ENCODE measurements around the gene KLHL29.

The KLHL29 gene

GRCh38 chr2:23459032-23459431 is 74.1 kb downstream of the KLHL29 start:
- TF ChIP-seq YY1 (IDR thresholded peaks at IDR 0.05; ENCODE audit: low read depth) (no peak), RAD21 (IDR thresholded peaks at IDR 0.05; ENCODE audit: low read depth) (no peak), NFIC (IDR thresholded peaks at IDR 0.05) (no peak), CEBPB (IDR thresholded peaks at IDR 0.05) (no peak), EP300 (IDR thresholded peaks at IDR 0.05; ENCODE audit: borderline replicate concordance) (no peak)

GRCh38 chr2:23460228-23460627 is 75.2 kb downstream of the KLHL29 start:
- no peak for TF ChIP-seq TAF1 (IDR thresholded peaks at IDR 0.05; ENCODE audit: low read depth)
- no peak for TF ChIP-seq EP300 (IDR thresholded peaks at IDR 0.05; ENCODE audit: borderline replicate concordance)
- TF ChIP-seq NFIC (IDR thresholded peaks at IDR 0.05) = no peak
- no peak for TF ChIP-seq EGR1 (IDR thresholded peaks at IDR 0.05)
- TF ChIP-seq TEAD4 (IDR thresholded peaks at IDR 0.05) = no peak
- TF ChIP-seq RAD21 (IDR thresholded peaks at IDR 0.05; ENCODE audit: low read depth) = peak; percentile 56

DNA sequence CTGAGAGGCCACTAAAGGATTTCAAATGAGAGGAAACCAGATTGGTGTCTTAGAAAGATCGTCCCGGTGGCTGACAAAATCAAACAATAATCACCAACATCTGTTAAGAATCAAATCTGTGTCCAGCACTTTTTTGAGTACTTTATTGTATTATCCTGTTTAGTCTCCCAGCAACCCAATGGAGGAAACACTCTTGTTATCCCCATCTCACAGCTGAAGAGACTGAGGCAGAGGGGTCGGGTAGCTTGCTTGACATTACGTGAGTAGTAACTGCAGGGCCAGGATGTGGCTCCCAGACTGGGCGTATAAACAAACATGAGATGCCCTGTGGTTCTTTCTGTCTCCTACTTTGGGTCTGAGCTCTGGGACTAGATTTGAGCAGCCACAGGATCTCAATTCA is 76.0 kb downstream of the KLHL29 start:
- TF ChIP-seq NFIC (IDR thresholded peaks at IDR 0.05) = no peak
- no peak for TF ChIP-seq REST (IDR thresholded peaks at IDR 0.05; ENCODE audit: low read depth)
- TF ChIP-seq EP300 (IDR thresholded peaks at IDR 0.05; ENCODE audit: borderline replicate concordance) = no peak
- no peak for TF ChIP-seq TAF1 (IDR thresholded peaks at IDR 0.05; ENCODE audit: low read depth)
- TF ChIP-seq CREB1 (IDR thresholded peaks at IDR 0.05; ENCODE audit: low read depth) = no peak
- TF ChIP-seq YY1 (IDR thresholded peaks at IDR 0.05; ENCODE audit: low read depth) = no peak
- no peak for TF ChIP-seq FOXM1 (IDR thresholded peaks at IDR 0.05; ENCODE audit: borderline replicate concordance, low read depth)
- TF ChIP-seq, protein P1, sequence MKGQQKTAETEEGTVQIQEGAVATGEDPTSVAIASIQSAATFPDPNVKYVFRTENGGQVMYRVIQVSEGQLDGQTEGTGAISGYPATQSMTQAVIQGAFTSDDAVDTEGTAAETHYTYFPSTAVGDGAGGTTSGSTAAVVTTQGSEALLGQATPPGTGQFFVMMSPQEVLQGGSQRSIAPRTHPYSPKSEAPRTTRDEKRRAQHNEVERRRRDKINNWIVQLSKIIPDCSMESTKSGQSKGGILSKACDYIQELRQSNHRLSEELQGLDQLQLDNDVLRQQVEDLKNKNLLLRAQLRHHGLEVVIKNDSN (IDR thresholded peaks at IDR 0.05) = no peak
- TF ChIP-seq CEBPB (IDR thresholded peaks at IDR 0.05) = no peak
- no peak for TF ChIP-seq TEAD4 (IDR thresholded peaks at IDR 0.05)
- TF ChIP-seq RAD21 (IDR thresholded peaks at IDR 0.05; ENCODE audit: low read depth) = no peak
- TF ChIP-seq ZBTB7A (IDR thresholded peaks at IDR 0.05; ENCODE audit: low read depth) = no peak
- TF ChIP-seq TCF12 (IDR thresholded peaks at IDR 0.05; ENCODE audit: low read depth) = no peak

- no peak for TF ChIP-seq CREB1 (IDR thresholded peaks at IDR 0.05; ENCODE audit: low read depth)
- no peak for TF ChIP-seq NFIC (IDR thresholded peaks at IDR 0.05)
- TF ChIP-seq TCF12 (IDR thresholded peaks at IDR 0.05; ENCODE audit: low read depth) = no peak
- no peak for TF ChIP-seq TAF1 (IDR thresholded peaks at IDR 0.05; ENCODE audit: low read depth)
- TF ChIP-seq CEBPB (IDR thresholded peaks at IDR 0.05) = no peak
- no peak for TF ChIP-seq ZBTB7A (IDR thresholded peaks at IDR 0.05; ENCODE audit: low read depth)
- TF ChIP-seq EP300 (IDR thresholded peaks at IDR 0.05; ENCODE audit: borderline replicate concordance) = no peak
- TF ChIP-seq EGR1 (IDR thresholded peaks at IDR 0.05) = no peak
- TF ChIP-seq REST (IDR thresholded peaks at IDR 0.05; ENCODE audit: low read depth) = no peak
- TF ChIP-seq TEAD4 (IDR thresholded peaks at IDR 0.05) = no peak
- TF ChIP-seq, protein P2, sequence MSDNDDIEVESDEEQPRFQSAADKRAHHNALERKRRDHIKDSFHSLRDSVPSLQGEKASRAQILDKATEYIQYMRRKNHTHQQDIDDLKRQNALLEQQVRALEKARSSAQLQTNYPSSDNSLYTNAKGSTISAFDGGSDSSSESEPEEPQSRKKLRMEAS (IDR thresholded peaks at IDR 0.05) = no peak
- TF ChIP-seq FOXM1 (IDR thresholded peaks at IDR 0.05; ENCODE audit: borderline replicate concordance, low read depth) = no peak
These were observed 79.2 kb downstream of the KLHL29 start for GRCh38 chr2:23464156-23464555.

- no peak for TF ChIP-seq TAF1 (IDR thresholded peaks at IDR 0.05; ENCODE audit: low read depth)
- TF ChIP-seq EP300 (IDR thresholded peaks at IDR 0.05; ENCODE audit: borderline replicate concordance) = no peak
- TF ChIP-seq FOXM1 (IDR thresholded peaks at IDR 0.05; ENCODE audit: borderline replicate concordance, low read depth) = no peak
- no peak for TF ChIP-seq TCF12 (IDR thresholded peaks at IDR 0.05; ENCODE audit: low read depth)
- no peak for TF ChIP-seq ZBTB7A (IDR thresholded peaks at IDR 0.05; ENCODE audit: low read depth)
- TF ChIP-seq NFIC (IDR thresholded peaks at IDR 0.05) = no peak
- no peak for TF ChIP-seq CREB1 (IDR thresholded peaks at IDR 0.05; ENCODE audit: low read depth)
- no peak for TF ChIP-seq REST (IDR thresholded peaks at IDR 0.05; ENCODE audit: low read depth)
- TF ChIP-seq, protein P2 (IDR thresholded peaks at IDR 0.05) = no peak
These were observed 80.0 kb downstream of the KLHL29 start for GRCh38 chr2:23464905-23465537.

All from Ishikawa (cell line).